Measurements from ENCODE around the gene MRPL46.
A peak's percentile ranks its signal among the peaks of the same experiment; 100 is the strongest.
"Not testable (repeated sequence)": the region's sequence is repeated elsewhere in the genome, so short reads cannot be mapped to it uniquely, and the experiment has no call there.

Gene MRPL46

DNA sequence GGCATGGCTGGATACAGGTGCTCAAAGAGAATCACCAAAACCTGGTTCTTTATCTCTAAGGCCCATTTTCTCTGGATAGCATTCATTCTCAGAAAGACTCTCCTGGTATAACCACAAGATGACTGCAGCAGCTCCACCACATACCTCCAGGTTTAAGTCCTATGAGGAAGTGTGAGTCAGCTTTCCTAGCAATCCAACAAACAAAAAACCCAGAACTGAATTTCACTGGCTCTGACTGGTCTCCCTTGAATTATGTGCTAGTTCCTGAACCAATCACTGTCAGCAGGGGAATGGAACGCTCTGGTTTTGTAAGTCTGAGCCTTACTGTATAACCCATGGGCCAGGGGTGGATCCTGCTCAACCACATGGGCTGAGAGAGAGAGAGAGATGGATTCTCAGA is 27.2 kb downstream of the MRPL46 start:
- no peak for DNase-seq

DNA sequence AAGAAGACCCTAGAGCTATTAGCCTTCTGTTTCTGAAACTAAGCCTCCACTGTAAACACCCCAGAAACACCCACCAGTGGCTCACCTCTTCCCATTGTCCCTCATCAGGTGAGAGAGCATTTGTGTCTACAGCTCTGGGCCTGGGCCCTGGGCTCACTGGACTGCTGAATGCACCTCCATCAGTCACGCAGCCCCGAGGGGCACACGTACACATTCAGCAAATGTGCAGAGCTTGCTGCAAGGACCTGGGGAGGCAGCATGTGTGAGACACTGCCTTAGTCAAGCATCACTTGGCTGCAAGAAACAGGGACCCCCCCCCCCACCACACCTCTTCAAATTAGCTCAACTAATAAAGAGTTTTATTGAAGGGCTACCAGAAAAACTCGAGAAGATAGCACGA is 29.0 kb downstream of the MRPL46 start:
- no peak for DNase-seq

DNA sequence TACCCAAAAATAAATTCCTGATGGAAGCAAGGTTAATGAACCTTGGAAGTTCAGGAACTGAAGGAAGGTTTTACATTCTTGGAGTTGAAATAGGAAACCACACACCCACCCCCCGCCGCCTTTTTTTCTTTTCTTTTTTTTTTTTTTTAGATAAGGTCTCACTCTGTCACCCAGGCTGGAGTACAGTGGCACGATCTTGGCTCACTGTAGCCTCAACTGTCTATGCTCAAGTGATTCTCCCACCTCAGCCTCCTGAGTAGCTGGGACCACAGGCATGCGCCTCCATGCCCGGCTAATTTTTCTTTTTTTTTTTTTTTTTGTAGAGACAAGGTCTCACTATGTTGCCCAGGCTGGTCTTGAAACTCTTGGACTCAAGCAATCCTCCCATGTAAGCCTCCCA is 33.1 kb downstream of the MRPL46 start:
- not testable (repeated sequence) for DNase-seq

DNA sequence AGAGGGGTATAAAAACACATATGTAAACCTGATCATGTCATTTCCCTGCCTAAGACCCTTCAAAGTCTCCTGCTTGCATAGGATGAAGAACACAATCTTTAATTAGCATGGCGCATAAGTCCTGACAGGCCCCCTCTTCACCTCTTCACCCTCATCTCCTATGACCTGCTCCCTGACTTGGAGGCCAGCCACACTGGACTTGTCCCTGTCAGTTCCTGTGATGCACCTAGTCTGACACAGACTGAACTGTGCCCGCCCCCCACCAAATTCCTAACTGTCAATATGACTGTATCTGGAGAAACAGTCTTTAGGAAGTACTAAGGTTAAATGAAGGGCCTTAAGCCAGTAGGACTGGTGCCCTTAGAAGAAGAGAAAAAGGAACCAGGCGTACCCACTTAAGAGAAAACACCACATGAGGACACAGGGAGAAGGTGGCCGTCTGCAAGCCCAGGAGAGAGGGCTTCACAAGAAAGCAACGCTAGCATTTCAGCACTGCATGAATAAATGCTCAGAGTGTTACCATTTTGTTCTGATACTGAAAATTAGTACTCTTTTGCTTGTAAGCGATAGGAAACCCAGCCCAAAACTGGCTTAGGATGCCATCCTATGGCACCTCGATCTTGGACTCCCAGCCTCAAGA is 34.0 kb downstream of the MRPL46 start:
- no peak for DNase-seq

DNA sequence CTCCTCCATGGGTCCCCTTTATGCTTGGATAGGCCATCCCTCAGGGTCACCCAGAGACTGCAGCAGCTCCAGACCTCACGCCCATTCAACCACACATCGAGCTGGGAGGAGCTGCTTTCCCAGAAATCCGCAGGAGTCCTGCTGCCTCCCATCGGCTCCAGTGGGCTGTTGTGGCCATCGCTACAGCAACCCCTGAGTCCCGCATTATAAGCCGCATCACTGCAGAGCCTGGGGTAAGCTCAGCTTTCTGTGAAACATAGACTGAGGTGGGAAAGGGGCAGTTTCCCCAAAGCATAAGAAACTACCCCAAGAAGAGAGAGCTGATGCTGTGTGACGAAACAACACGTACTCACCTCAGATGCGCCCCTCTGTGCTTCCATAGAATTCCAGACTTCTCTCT is 35.7 kb downstream of the MRPL46 start:
- no peak for DNase-seq

DNA sequence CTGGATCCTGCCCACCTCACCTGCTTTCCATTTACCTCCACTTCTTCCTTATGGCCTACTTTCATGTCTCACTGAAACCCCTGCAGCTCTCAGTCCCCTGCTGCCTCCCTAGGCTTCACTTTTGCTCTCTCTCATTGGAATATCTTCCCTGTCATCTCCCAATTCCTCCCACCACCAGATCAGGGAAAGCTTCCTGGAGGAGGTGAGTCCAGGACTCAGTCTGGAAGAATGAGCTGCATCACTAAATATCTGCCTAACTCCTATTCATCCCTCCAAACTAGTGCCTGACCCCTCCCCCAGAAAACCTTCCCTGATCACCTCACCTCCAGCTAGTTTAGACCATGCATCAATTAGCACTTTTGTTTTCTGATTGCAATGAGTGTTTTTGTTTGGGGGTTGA is 37.1 kb downstream of the MRPL46 start:
- no peak for DNase-seq

DNA sequence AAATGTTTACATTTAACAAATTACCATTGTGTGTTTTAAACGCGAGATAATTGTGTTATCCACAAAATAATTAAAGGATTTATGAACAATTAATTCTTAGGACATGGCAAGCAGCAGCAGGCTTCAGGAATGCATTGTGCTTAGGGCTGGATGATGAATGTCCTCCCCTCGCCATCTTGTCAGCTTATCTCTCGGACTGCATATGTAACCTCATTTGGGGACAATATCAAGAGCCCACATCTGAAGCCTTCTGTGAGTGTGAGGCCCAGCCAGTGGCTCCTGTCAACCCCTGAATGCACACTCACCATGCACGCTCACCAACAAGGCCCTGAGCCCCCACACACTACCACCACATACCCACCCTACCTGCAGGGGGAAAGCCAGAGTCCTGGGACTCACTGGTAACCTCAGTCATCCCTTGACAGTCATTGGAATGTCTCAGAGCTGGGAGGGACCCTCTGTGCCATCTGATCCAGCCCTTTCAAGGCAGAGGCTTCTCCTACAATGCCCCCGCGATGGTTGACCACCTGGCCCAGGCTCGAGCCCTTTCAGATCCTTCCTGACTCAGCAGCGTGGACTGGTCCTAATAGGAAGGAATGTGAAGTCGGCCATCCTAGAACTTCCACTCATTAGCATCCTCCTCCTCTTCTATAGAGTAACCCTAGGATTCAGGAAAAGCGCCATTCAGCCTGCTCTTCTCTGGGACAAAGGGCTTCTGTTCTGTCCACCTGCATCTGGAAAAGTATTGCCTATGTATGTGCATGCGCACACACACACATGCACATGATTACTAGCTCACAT is 38.2 kb downstream of the MRPL46 start:
- no peak for DNase-seq

DNA sequence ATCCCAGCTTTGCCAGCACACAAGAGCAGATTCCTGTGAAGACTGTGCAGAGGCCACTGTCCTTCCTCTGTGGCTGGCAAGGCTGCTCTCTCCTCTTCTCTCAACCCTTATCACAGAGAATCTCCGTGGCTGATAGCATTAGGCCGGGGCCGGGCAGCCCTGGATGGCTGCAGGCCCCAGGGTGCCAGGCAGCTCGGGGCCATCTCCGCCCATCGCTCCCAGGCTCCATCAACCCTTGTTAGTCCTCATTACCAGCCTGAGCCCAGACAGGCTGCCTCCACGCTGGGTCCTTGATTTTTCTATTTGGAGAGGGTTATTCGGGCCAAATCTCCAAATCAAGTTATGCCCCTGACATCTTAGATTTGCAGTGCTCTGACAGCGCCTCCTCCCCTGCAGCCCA is 39.1 kb downstream of the MRPL46 start:
- no peak for DNase-seq

DNA sequence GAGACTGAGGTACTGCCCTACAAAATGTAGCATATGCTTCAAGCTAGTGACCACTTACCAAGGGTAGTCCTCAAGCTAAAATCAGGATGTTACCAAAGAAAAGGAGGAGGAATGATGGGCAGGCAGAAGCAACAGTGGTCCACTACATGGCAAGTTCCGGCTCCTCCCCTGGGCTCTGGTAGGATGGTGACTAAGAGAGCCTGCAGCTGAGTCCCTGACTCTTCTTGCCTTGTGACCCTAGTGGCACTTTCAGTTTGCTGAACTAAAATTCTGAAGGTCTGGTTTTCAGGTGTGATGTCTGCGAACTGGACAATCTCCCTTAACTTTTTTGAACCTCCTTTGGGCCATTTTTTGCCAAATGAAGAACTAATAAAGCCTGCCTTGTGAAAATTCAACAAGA is 40.9 kb downstream of the MRPL46 start:
- no peak for DNase-seq

DNA sequence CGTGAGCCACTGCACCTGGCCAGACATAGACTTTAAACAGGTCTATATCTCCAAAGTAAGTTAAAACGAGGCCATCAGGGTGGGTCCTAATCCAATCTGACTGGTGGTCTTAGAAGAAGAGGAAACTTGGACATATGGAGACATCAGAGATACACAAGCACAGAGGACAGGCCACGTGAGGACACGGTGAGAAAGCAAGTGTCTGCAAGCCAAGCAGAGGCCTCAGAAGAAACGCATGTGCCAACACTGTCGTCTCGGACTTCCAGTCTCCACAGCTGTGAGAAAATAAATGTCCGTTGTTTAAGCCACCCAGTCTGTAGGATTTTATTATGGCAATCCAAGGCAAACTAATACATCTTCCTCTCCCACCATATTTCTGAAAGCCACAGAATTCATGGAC is 43.9 kb downstream of the MRPL46 start:
- no peak for DNase-seq

DNA sequence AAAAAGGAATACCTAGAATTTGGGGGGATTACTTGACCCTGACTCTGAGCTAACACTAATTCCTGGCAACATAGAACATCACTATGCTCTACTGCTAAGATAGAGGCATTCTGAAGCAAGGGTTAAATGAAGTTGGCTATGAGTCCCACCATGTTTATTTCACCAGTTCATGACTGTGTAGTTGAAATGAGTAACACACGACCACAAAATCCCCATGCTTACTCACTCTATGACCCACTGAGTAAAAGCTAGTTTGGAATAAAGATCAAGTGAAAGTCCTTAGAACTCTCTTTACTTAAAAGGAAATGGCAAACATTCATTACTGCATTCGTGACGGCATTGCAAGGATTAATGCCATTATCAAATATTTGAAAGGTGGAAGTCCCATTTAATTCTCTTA is 47.4 kb downstream of the MRPL46 start:
- peak; percentile 6 for DNase-seq

All from stimulated activated CD4-positive, alpha-beta T cell treated with anti-CD3 and anti-CD28 coated beads, Interleukin-4, amount 100 ng/mL, for 24 hours (primary cell).